Endothelial cell of umbilical vein (primary cell): ENCODE measurements around the gene LRRC8B. TPM values are rescaled to one million over a fixed set of nuclear protein-coding genes. Genes with fewer than 3 reads are reported as not detected.

ENCODE experiments used
- BruUV-seq: library from RNA; stranded (reverse); fragments of 400-500 nt; replicated peaks from 2 replicates; lab custom pipeline; 2021; lab: Mats Ljungman, UMichigan
- CTCF ChIA-PET: fragments of 300-600, 350-600 bp; sonication (Branson Sonifier 250); formaldehyde crosslinking; loops from one replicate; lab custom pipeline; 2021; ENCODE audit warnings: antibody characterized with exemption, inconsistent platforms; lab: Charles Lee
- POLR2A ChIA-PET: fragments of 300-600, 350-600 bp; sonication (Branson Sonifier 250); formaldehyde crosslinking; loops from one replicate; lab custom pipeline; 2021; ENCODE audit warnings: antibody characterized with exemption, inconsistent platforms; lab: Charles Lee
- DNase-seq: peaks from one replicate; pipeline ENCODE4 v3.0.0-alpha.2; 2011; ENCODE audit warnings: low read depth, low spot score
- FAIRE-seq: peaks from 2 replicates; lab custom pipeline; 2011; peaks lifted over from hg19 to GRCh38; lab: Jason Lieb, UNC
- H2AFZ ChIP-seq: 2 replicates; pipeline ENCODE4 v1.6.0; 2012; ENCODE audit warnings: low read depth, low read length, control low read depth, inconsistent platforms
- H3K27ac ChIP-seq: 2 replicates; pipeline ENCODE4 v1.5.1; 2011; ENCODE audit warnings: low read depth, mild to moderate bottlenecking, control low read depth, low read length, moderate library complexity; ENCODE audit not compliant: insufficient read depth
- H3K27me3 ChIP-seq, 2 experiments: 2 replicates each; pipeline versions ENCODE4 v1.6.0 to v1.6.1; 2011; ENCODE audit warnings: low read length in 2 of 2, mixed read lengths in 1 of 2; ENCODE audit not compliant: control insufficient read depth in 2 of 2, insufficient read depth in 2 of 2
- H3K36me3 ChIP-seq, 2 experiments: 2 replicates in 1 of 2; 3 replicates in 1 of 2; pipeline ENCODE4 v1.5.1; 2011; ENCODE audit warnings: low read length in 2 of 2, mild to moderate bottlenecking in 1 of 2, moderate library complexity in 1 of 2; ENCODE audit not compliant: control insufficient read depth in 2 of 2, insufficient read depth in 2 of 2; ENCODE audit errors: extremely low read depth in 1 of 2
- H3K4me1 ChIP-seq: 3 replicates; pipeline ENCODE4 v1.5.1; 2011; ENCODE audit warnings: mild to moderate bottlenecking, low read length; ENCODE audit not compliant: control insufficient read depth, insufficient read depth; ENCODE audit errors: extremely low read depth
- H3K4me2 ChIP-seq: 2 replicates; pipeline ENCODE4 v1.6.1; 2011; ENCODE audit warnings: low read length, control low read depth, mixed read lengths; ENCODE audit not compliant: insufficient read depth
- H3K4me3 ChIP-seq, 3 experiments: fragments of 200-600 bp in 1 of 3; sonication (generic), shearing (Covaris generic) in 1 of 3; replicated peaks in 1 of 3; 2 replicates each; pipeline ENCODE4 v1.5.1; 2011 to 2016; ENCODE audit warnings: control low read depth in 3 of 3, low read length in 3 of 3, mild to moderate bottlenecking in 2 of 3, inconsistent platforms in 1 of 3, low read depth in 1 of 3, moderate library complexity in 1 of 3; ENCODE audit not compliant: insufficient read depth in 1 of 3
- H3K79me2 ChIP-seq: 2 replicates; pipeline ENCODE4 v1.6.0; 2012; ENCODE audit warnings: low read length, inconsistent platforms; ENCODE audit not compliant: control insufficient read depth, insufficient read depth
- H3K9ac ChIP-seq: replicated peaks from 2 replicates; pipeline ENCODE3; 2011; ENCODE audit warnings: low read length, control low read depth; ENCODE audit not compliant: insufficient read depth; ENCODE audit errors: extremely low read depth
- H3K9me1 ChIP-seq: replicated peaks from 3 replicates; pipeline ENCODE4 v1.6.0; 2011; ENCODE audit warnings: mild to moderate bottlenecking, low read length; ENCODE audit not compliant: control insufficient read depth, insufficient read depth; ENCODE audit errors: extremely low read depth
- H3K9me3 ChIP-seq: replicated peaks from 2 replicates; pipeline ENCODE4 v1.5.1; 2012; ENCODE audit warnings: low read length, inconsistent platforms; ENCODE audit not compliant: control insufficient read depth, insufficient read depth
- H4K20me1 ChIP-seq: replicated peaks from 2 replicates; pipeline ENCODE3; 2011; ENCODE audit warnings: mild to moderate bottlenecking, low read length; ENCODE audit not compliant: control insufficient read depth, insufficient read depth; ENCODE audit errors: extremely low read depth
- CTCF ChIP-seq, 2 donors: IDR thresholded peaks; 1 replicate in 1 of 2; 2 replicates in 1 of 2; pipeline ENCODE4 v1.5.1; 2011; ENCODE audit warnings: low read length in 2 of 2, mild to moderate bottlenecking in 2 of 2, moderate library complexity in 2 of 2, control low read depth in 1 of 2, inconsistent platforms in 1 of 2, low read depth in 1 of 2; ENCODE audit not compliant: insufficient read depth in 1 of 2; ENCODE audit errors: extremely low read depth in 1 of 2
- EZH2 ChIP-seq: IDR thresholded peaks from 2 replicates; pipeline ENCODE4 v1.6.1; 2012; ENCODE audit warnings: borderline replicate concordance, low read depth, mild to moderate bottlenecking, moderate library complexity, low read length, inconsistent platforms; ENCODE audit not compliant: severe bottlenecking
- FOS ChIP-seq: IDR thresholded peaks from 2 replicates; pipeline ENCODE4 v1.6.1; 2011; ENCODE audit warnings: mild to moderate bottlenecking, low read length, moderate library complexity, borderline replicate concordance; ENCODE audit not compliant: insufficient read depth
- GATA2 ChIP-seq: IDR thresholded peaks from 2 replicates; pipeline ENCODE4 v1.7.0; 2011; ENCODE audit warnings: low read depth, mild to moderate bottlenecking, moderate library complexity, mixed read lengths, low read length; ENCODE audit not compliant: insufficient read length, insufficient read depth
- JUN ChIP-seq: IDR thresholded peaks from 2 replicates; pipeline ENCODE4 v1.6.1; 2011; ENCODE audit warnings: borderline replicate concordance, low read depth; ENCODE audit not compliant: insufficient read length, insufficient read depth
- MAX ChIP-seq: IDR thresholded peaks from 2 replicates; pipeline ENCODE4 v1.6.1; 2011; ENCODE audit not compliant: insufficient read depth, insufficient read length
- MYC ChIP-seq: IDR thresholded peaks from one replicate; pipeline ENCODE4 v1.6.1; 2011; ENCODE audit warnings: mild to moderate bottlenecking, low read depth, low read length
- POLR2A ChIP-seq: IDR thresholded peaks from 2 replicates; pipeline ENCODE4 v1.6.1; 2012; ENCODE audit warnings: low read depth, mild to moderate bottlenecking, control low read depth, low read length
- POLR2AphosphoS5 ChIP-seq: IDR thresholded peaks from 2 replicates; pipeline ENCODE4 v1.6.1; 2012; ENCODE audit warnings: low read depth, mild to moderate bottlenecking, control low read depth, low read length, moderate library complexity; ENCODE audit not compliant: insufficient read depth
- dilution Hi-C: fragments of 300-500 bp; cut with MboI; formaldehyde crosslinking; loops from one replicate; pipeline ENCODE4 v1.15.0; 2019; ENCODE audit warnings: low sequenced_read_pairs; ENCODE audit not compliant: extremely low pct_ligation_motif_present
- intact Hi-C: fragments of 100-400 bp; cut with micrococcal nuclease; formaldehyde crosslinking; loops from one replicate; pipeline ENCODE4 v1.10.0; 2022
- polyA plus RNA-seq, 4 experiments: library from polyadenylated mRNA; depleted of rRNA in 3 of 4; stranded (reverse) in 3 of 4; unstranded in 1 of 4; fragments of >200 nt; gene quantifications; 2 replicates each; pipeline versions ENCODE4 v1.2.1 to v1.2.3, GENCODE V29; 2011 to 2012; ENCODE audit warnings: missing spikeins in 1 of 4
- total RNA-seq: library from RNA; stranded (reverse); gene quantifications from 2 replicates; pipeline ENCODE4 v1.2.3, GENCODE V29; 2021

LRRC8B gene
- total and polyA plus RNA-seq, 2 donors (not counting 3 experiments of a cell fraction or from before 2014, with no cell fraction given): 15.2 to 15.8 TPM

- ChIA-PET POLR2A (no interaction called here), CTCF (interaction anchor here (1.5 to 1.6 kb wide), 2 partner anchors 20 to 25 kb away, joined by 3 to 4 read pairs; no protein-coding TSS in a partner anchor)
- H3K9ac ChIP-seq: no peak overlapping the region
- H3K27ac ChIP-seq: peak overlapping the region; percentile 80
- H3K27me3 ChIP-seq: no peaks in the 10 kb centered on the region
- H4K20me1 ChIP-seq: no peaks in the 10 kb centered on the region
- no peaks in the 10 kb centered on the region for H3K9me3 ChIP-seq
- intact Hi-C loops (no loop called here), dilution Hi-C loops (no loop called here)
- H3K79me2 ChIP-seq: peaks cover 18% of the 10 kb centered on the region
- H3K4me3 ChIP-seq: no peak overlapping the region
- FAIRE-seq (no peak), DNase-seq (no peak)
- H3K4me2 ChIP-seq: no peak overlapping the region
- no TSS peak for BruUV-seq
- H3K4me1 ChIP-seq: peaks cover 35% of the 10 kb centered on the region
- H3K36me3 ChIP-seq: no peaks in the 10 kb centered on the region
- H2AFZ ChIP-seq: no peak overlapping the region
- no peaks in the 10 kb centered on the region for H3K9me1 ChIP-seq
- TF ChIP-seq POLR2A (no peak), MYC (no peak), POLR2AphosphoS5 (no peak), CTCF (IDR thresholded peaks at IDR 0.05; ENCODE audit: extremely low read depth in 1 of 2, insufficient read depth in 1 of 2, low read depth in 1 of 2, low read length in 2 of 2) (no peak), JUN (no peak), EZH2 (no peak), FOS (no peak), GATA2 (no peak), MAX (no peak)
Measured at GRCh38 chr1:89539128-89539527, 14.5 kb downstream of the LRRC8B start.
